Karpas-422 (cell line): Measurements from ENCODE around the gene FAM83G. TPM values are rescaled to one million over a fixed set of nuclear protein-coding genes. Genes with fewer than 3 reads are reported as not detected.
"Not testable (repeated sequence)": the region's sequence is repeated elsewhere in the genome, so short reads cannot be mapped to it uniquely, and the experiment has no call there.

Experiments
- DNase-seq: peaks from one replicate; pipeline ENCODE4 v3.0.0-alpha.2; 2015
- H2AFZ ChIP-seq: fragments of 200-600 bp; sonication (generic); 2 replicates; pipeline ENCODE4 v1.6.1; 2014; ENCODE audit warnings: antibody characterized with exemption, low read length, mixed read lengths
- H3K27ac ChIP-seq: fragments of 200-600 bp; sonication (generic); 2 replicates; pipeline ENCODE4 v1.5.1; 2014; ENCODE audit warnings: mild to moderate bottlenecking, low read length, moderate library complexity
- H3K27me3 ChIP-seq: fragments of 200-600 bp; sonication (generic); 2 replicates; pipeline ENCODE4 v1.6.1; 2014; ENCODE audit warnings: low read length, mixed read lengths
- H3K36me3 ChIP-seq: fragments of 200-600 bp; sonication (generic); 2 replicates; pipeline ENCODE4 v1.6.1; 2014; ENCODE audit warnings: low read length, mixed read lengths; ENCODE audit not compliant: insufficient read depth
- H3K4me1 ChIP-seq: fragments of 200-600 bp; sonication (generic); 2 replicates; pipeline ENCODE4 v1.6.1; 2014; ENCODE audit warnings: mild to moderate bottlenecking, low read length, mixed read lengths
- H3K4me2 ChIP-seq: fragments of 200-600 bp; sonication (generic); 2 replicates; pipeline ENCODE4 v1.6.1; 2014; ENCODE audit warnings: low read length, low read depth, mild to moderate bottlenecking; ENCODE audit not compliant: poor library complexity, severe bottlenecking
- H3K4me3 ChIP-seq: fragments of 200-600 bp; sonication (generic); 2 replicates; pipeline ENCODE4 v1.5.1; 2014; ENCODE audit warnings: mild to moderate bottlenecking, antibody characterized with exemption, low read length, mixed read lengths
- H3K79me2 ChIP-seq: fragments of 200-600 bp; sonication (generic); 2 replicates; pipeline ENCODE4 v1.6.1; 2014; ENCODE audit warnings: mild to moderate bottlenecking, low read length, mixed read lengths
- H3K9ac ChIP-seq: fragments of 200-600 bp; sonication (generic); 2 replicates; pipeline ENCODE4 v1.6.0; 2014; ENCODE audit warnings: low read length
- H3K9me2 ChIP-seq: fragments of 200-600 bp; sonication (generic), shearing (Covaris generic); replicated peaks from 2 replicates; pipeline ENCODE4 v1.6.0; 2014; ENCODE audit warnings: mild to moderate bottlenecking, low read length, moderate library complexity; ENCODE audit not compliant: insufficient read depth
- H3K9me3 ChIP-seq: fragments of 300-700, 200-600 bp; sonication (generic); 2 replicates; pipeline ENCODE4 v1.6.1; 2014; ENCODE audit warnings: low read length, mixed read lengths
- H4K20me1 ChIP-seq: fragments of 200-600 bp; sonication (generic); 2 replicates; pipeline ENCODE4 v1.6.1; 2014; ENCODE audit warnings: mild to moderate bottlenecking, antibody characterized with exemption, low read length, low read depth; ENCODE audit not compliant: insufficient read depth
- total RNA-seq: library from RNA; depleted of rRNA; stranded (reverse); fragments of >200 nt; shearing (Covaris generic); gene quantifications from 2 replicates; pipeline ENCODE4 v1.2.3, GENCODE V29; 2014; ENCODE audit warnings: low replicate concordance

Gene FAM83G
- total RNA-seq, 1 experiment from 2014 or later: 9.2 TPM

- H2AFZ ChIP-seq, H3K4me2 ChIP-seq, H3K9me2 ChIP-seq, H3K9me3 ChIP-seq, H3K36me3 ChIP-seq, H3K27me3 ChIP-seq, H3K27ac ChIP-seq, H3K79me2 ChIP-seq, H3K9ac ChIP-seq, H3K4me3 ChIP-seq, H3K4me1 ChIP-seq, H4K20me1 ChIP-seq, DNase-seq: not testable (repeated sequence)
Measured at GRCh38 chr17:18956021-18956420, 48.5 kb downstream of the FAM83G start.

DNA sequence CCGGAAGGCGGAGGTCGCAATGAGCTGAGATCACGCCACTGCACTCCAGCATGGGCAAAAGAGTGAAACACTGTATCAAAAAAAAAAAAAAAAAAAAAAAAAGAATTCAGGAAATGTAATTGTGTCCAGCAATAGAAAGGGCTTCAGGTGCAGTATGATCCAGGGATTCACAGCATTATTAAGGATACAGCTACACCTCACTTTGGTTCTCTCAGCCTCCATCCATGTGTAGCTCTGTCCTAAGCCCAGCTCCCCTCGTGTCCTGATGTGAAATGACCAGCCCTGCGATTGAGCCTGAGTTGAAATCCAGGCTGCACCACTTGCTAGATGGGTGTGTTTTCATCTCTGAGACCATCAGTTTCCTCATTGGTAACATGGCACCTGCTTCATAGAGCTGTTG is 49.6 kb downstream of the FAM83G start:
- no peak for DNase-seq
- no peaks in the 10 kb centered on the region for H3K9me2 ChIP-seq
- H3K9me3 ChIP-seq: no peaks in the 10 kb centered on the region
- no peaks in the 10 kb centered on the region for H3K36me3 ChIP-seq
- H3K27me3 ChIP-seq: no peaks in the 10 kb centered on the region
- no peak overlapping the region for H3K4me3 ChIP-seq
- no peak overlapping the region for H3K9ac ChIP-seq
- no peaks in the 10 kb centered on the region for H4K20me1 ChIP-seq
- no peaks in the 10 kb centered on the region for H3K79me2 ChIP-seq
- no peaks in the 10 kb centered on the region for H3K4me1 ChIP-seq
- no peak overlapping the region for H3K27ac ChIP-seq
- H3K4me2 ChIP-seq: no peak overlapping the region
- H2AFZ ChIP-seq: no peak overlapping the region

GRCh38 chr17:18954321-18954720 is 50.2 kb downstream of the FAM83G start:
- H3K79me2 ChIP-seq: no peaks in the 10 kb centered on the region
- DNase-seq: no peak
- H3K9ac ChIP-seq: no peak overlapping the region
- H4K20me1 ChIP-seq: no peaks in the 10 kb centered on the region
- no peaks in the 10 kb centered on the region for H3K4me1 ChIP-seq
- no peaks in the 10 kb centered on the region for H3K9me3 ChIP-seq
- H3K27ac ChIP-seq: no peak overlapping the region
- H3K4me3 ChIP-seq: no peak overlapping the region
- H3K36me3 ChIP-seq: no peaks in the 10 kb centered on the region
- no peaks in the 10 kb centered on the region for H3K9me2 ChIP-seq
- no peak overlapping the region for H2AFZ ChIP-seq
- H3K4me2 ChIP-seq: no peak overlapping the region
- no peaks in the 10 kb centered on the region for H3K27me3 ChIP-seq

GRCh38 chr17:18953231-18953728 is 51.3 kb downstream of the FAM83G start:
- Histone ChIP-seq H3K4me1 (no peaks in the 10 kb centered on the region), H3K4me2 (no peak overlapping the region)

DNA sequence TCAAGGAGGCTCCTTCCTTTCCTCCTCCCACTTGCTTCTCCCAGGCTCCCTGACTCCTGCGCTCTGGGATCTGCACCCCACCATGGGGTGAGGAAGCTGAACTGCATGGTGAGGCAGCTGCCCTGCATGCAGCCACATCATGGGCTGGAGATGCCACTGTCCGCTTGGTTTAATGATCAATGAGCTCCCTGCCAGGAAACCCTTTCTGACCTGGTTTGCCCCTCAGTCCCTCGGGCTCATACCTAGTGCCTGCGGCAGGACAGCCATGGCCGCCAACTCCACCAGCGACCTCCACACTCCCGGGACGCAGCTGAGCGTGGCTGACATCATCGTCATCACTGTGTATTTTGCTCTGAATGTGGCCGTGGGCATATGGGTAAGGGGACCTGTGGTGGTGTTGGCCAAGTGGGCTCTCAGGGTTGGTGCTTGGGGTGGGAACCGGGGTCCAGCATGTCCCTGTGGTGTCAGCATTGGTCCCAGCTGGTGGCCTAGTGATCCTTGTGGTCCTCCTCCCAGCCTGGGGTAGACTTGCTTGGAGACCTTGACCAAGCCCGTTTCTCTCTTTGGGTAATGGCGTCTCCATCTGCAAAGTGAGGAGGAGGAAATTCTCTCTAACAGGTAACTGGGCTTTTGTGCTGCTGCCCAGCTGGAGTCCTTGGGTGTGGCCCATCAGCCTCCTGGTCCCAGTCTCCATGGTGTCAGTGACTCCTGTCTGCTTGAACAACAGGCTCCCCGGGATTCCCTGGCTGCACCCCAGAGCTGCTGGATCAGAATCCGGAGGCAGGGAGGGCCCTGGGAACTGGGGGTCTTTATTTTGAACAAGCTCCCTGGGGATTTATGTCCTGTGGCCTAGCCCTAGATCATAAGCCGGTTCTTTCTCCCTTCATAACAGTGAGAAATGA is 52.4 kb downstream of the FAM83G start, which contains the start of gene SLC5A10:
SLC5A10 (plus strand) TSS at position 225 of the 902 bp plus-strand sequence; CDS start at position 266, 41 bp downstream.
- Histone ChIP-seq H3K4me2 (no peak within 1 kb of the TSS), H3K27me3 (no peaks in the 10 kb centered on the region), H3K4me3 (no peak within 1 kb of the TSS), H3K79me2 (no peaks in the 10 kb centered on the region), H3K27ac (no peak within 1 kb of the TSS), H3K9me3 (no peaks in the 10 kb centered on the region), H3K9me2 (no peaks in the 10 kb centered on the region), H3K9ac (no peak within 1 kb of the TSS), H2AFZ (no peak within 1 kb of the TSS), H3K4me1 (no peaks in the 10 kb centered on the region), H4K20me1 (no peaks in the 10 kb centered on the region), H3K36me3 (no peaks in the 10 kb centered on the region)
- no peak for DNase-seq

More at GRCh38 chr17:18953231-18953728, 51.3 kb downstream of the FAM83G start:
- Histone ChIP-seq H3K9me3 (no peaks in the 10 kb centered on the region), H2AFZ (no peak overlapping the region), H3K36me3 (no peaks in the 10 kb centered on the region), H3K9ac (no peak overlapping the region), H3K27me3 (no peaks in the 10 kb centered on the region), H3K4me3 (no peak overlapping the region), H3K27ac (no peak overlapping the region), H4K20me1 (no peaks in the 10 kb centered on the region), H3K79me2 (no peaks in the 10 kb centered on the region), H3K9me2 (no peaks in the 10 kb centered on the region)
- no peak for DNase-seq

GRCh38 chr17:18950944-18951905 is 53.3 kb downstream of the FAM83G start:
- Histone ChIP-seq H3K36me3 (no peaks in the 10 kb centered on the region), H3K4me1 (no peaks in the 10 kb centered on the region), H3K9me3 (no peaks in the 10 kb centered on the region), H2AFZ (no peak overlapping the region), H4K20me1 (no peaks in the 10 kb centered on the region), H3K27me3 (no peaks in the 10 kb centered on the region), H3K79me2 (no peaks in the 10 kb centered on the region), H3K4me3 (no peak overlapping the region), H3K4me2 (no peak overlapping the region), H3K9ac (no peak overlapping the region), H3K9me2 (no peaks in the 10 kb centered on the region), H3K27ac (no peak overlapping the region)
- DNase-seq: no peak

DNA sequence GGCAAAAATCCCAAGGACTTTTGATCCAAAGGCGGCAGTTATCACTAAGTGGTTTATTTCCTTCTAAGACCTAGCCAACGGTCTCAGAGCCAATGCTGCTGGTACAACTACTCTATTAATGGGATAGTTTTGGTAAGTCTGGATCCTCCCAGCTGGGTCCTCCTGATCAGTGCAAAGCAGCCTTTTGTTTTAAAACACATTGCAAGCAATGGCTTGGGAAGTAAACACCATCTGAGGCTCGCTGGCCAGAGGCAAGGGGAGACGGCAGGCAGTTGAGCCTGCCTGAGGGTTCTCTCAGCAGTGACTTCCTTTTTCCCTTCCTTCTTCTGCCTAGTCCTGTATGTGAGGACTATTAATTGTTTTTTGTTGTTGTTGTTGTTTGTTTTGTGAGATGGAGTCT is 54.2 kb downstream of the FAM83G start:
- peaks cover 6% of the 10 kb centered on the region for H3K4me1 ChIP-seq
- H3K27me3 ChIP-seq: no peaks in the 10 kb centered on the region
- no peaks in the 10 kb centered on the region for H4K20me1 ChIP-seq
- no peaks in the 10 kb centered on the region for H3K9me3 ChIP-seq
- no peak overlapping the region for H3K9ac ChIP-seq
- H3K9me2 ChIP-seq: no peaks in the 10 kb centered on the region
- no peak for DNase-seq
- H3K36me3 ChIP-seq: no peaks in the 10 kb centered on the region
- H3K79me2 ChIP-seq: no peaks in the 10 kb centered on the region
- H3K27ac ChIP-seq: no peak overlapping the region
- H3K4me2 ChIP-seq: no peak overlapping the region
- no peak overlapping the region for H3K4me3 ChIP-seq
- H2AFZ ChIP-seq: no peak overlapping the region

DNA sequence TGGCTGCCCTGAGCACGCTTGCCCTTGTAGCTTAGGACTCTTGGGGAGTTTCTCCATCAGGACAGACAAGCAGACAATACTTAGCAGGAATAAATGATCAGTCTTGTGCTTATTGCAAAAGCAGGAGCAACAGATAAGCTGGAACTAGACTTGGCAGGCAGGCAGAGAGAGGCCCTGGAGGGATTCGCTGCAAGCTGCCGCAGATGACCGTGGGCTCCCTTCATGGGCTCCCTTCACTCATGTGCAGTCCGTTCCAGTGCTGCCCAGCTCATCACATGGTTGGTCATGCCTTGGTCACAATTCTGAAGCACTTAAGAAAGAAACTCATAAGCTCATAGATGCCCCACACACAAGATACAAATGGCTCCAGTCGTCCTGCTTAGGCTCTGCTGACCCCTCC is 55.0 kb downstream of the FAM83G start:
- peaks cover 14% of the 10 kb centered on the region for H3K4me1 ChIP-seq
- no peaks in the 10 kb centered on the region for H3K9me3 ChIP-seq
- no peaks in the 10 kb centered on the region for H3K36me3 ChIP-seq
- no peak overlapping the region for H3K4me3 ChIP-seq
- H2AFZ ChIP-seq: no peak overlapping the region
- DNase-seq: no peak
- no peak overlapping the region for H3K4me2 ChIP-seq
- no peaks in the 10 kb centered on the region for H3K27me3 ChIP-seq
- no peak overlapping the region for H3K9ac ChIP-seq
- H3K27ac ChIP-seq: no peak overlapping the region
- no peaks in the 10 kb centered on the region for H3K9me2 ChIP-seq
- H4K20me1 ChIP-seq: no peaks in the 10 kb centered on the region
- H3K79me2 ChIP-seq: no peaks in the 10 kb centered on the region
